H1 (cell line): ENCODE results near the gene TSPAN32. TPM values are rescaled to one million over a fixed set of nuclear protein-coding genes. Genes with fewer than 3 reads are reported as not detected.

Experiments used
- CHD7 ChIP-seq: fragments of 300-600 bp; sonication (generic); IDR thresholded peaks from 2 replicates; pipeline ENCODE4 v1.7.1; 2012; ENCODE audit warnings: low read length, moderate library complexity, mild to moderate bottlenecking, inconsistent platforms; ENCODE audit not compliant: insufficient replicate concordance
- NANOG ChIP-seq: IDR thresholded peaks from 2 replicates; pipeline ENCODE4 v1.6.1; 2011; ENCODE audit warnings: low read length, low read depth, mild to moderate bottlenecking, inconsistent platforms; ENCODE audit not compliant: insufficient read depth, poor library complexity, severe bottlenecking
- RXRA ChIP-seq: IDR thresholded peaks from 2 replicates; pipeline ENCODE4 v1.6.1; 2011; ENCODE audit warnings: low read depth, mild to moderate bottlenecking, low read length, moderate library complexity; ENCODE audit not compliant: insufficient read depth
- SIN3A ChIP-seq, 2 experiments: IDR thresholded peaks in 1 of 2; conservative IDR thresholded peaks in 1 of 2; 2 replicates each; pipeline ENCODE4 v1.6.1; 2011 to 2012; ENCODE audit warnings: low read length in 2 of 2, improper control_type of control experiment in 1 of 2, low read depth in 1 of 2, mild to moderate bottlenecking in 1 of 2
- SUZ12 ChIP-seq: fragments of 200-600 bp; sonication (generic); IDR thresholded peaks from 2 replicates; pipeline ENCODE4 v1.6.1; 2012; ENCODE audit warnings: mild to moderate bottlenecking, inconsistent platforms, low read length, moderate library complexity, mixed read lengths
- TAF1 ChIP-seq: IDR thresholded peaks from 2 replicates; pipeline ENCODE4 v1.6.1; 2011; ENCODE audit warnings: mild to moderate bottlenecking, low read depth, low read length
- polyA plus RNA-seq, 7 experiments: library from polyadenylated mRNA; depleted of rRNA in 3 of 7; stranded (reverse) in 5 of 7; unstranded in 2 of 7; fragments of >200 nt in 5 of 7; fragments of 200-250 nt in 2 of 7; gene quantifications; 1 replicate in 5 of 7; 2 replicates in 1 of 7; 4 replicates in 1 of 7; pipeline versions ENCODE4 v1.2.1 to v1.2.3, GENCODE V29; 2011 to 2013; ENCODE audit warnings: missing spikeins in 2 of 7, mixed read lengths in 2 of 7
- total RNA-seq: library from RNA; stranded (reverse); fragmentation: NEBNext Ultra II Directional; extraction: Animal tissue kit (Norgen Biotek cat#: 25700); gene quantifications from 2 replicates; pipeline ENCODE4 v1.2.1, GENCODE V29; 2021

Gene TSPAN32
- total and polyA plus RNA-seq, 2 of the 8 experiments (the other 6 are each of a cell fraction or from before 2014, with no cell fraction given): not detected

- TF ChIP-seq TAF1 (no peak), CHD7 (no peak), SIN3A (conservative IDR thresholded peaks at IDR 0.05 in 1 of 2, IDR thresholded peaks at IDR 0.05 in 1 of 2; ENCODE audit: low read depth in 1 of 2, low read length in 2 of 2) (no peak), SUZ12 (no peak), RXRA (no peak), NANOG (no peak)
These were observed 28.0 kb upstream of the TSPAN32 start (continued) for GRCh38 chr11:2273771-2274170.
